GM20000 (cell line): ENCODE measurements around the gene WDR82.
A peak's percentile ranks its signal among the peaks of the same experiment; 100 is the strongest.

Experiments used
- DNase-seq: peaks from one replicate; pipeline ENCODE4 v3.0.0; 2012; ENCODE audit warnings: low spot score
- TF ChIP-seq, protein P1 (sequence below): IDR thresholded peaks from 2 replicates; pipeline ENCODE4 v1.5.1; 2012; ENCODE audit warnings: mild to moderate bottlenecking, control low read depth; ENCODE audit errors: extremely low read depth, missing control alignments

Gene WDR82

DNA sequence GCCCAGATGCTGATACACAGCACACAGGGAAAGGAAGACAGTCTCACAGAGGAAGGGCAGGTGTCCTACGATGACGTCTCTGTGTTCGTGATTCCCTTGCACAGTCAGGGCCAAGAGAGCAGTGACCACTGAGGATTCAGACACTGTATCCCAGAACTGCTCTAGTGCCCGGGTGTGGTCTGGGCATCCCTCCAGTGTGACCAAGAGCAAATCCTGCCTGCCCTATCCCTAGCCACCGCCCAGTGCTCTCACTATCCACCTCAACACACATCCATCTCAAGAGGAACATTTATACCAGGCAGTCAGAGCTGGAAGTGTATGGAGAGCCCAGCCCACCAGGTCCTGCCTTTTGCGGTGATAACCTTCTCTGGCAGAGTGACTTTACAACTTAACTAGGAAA lies 28.8 kb downstream of the WDR82 start:
- DNase-seq = no peak
- TF ChIP-seq, protein P1, sequence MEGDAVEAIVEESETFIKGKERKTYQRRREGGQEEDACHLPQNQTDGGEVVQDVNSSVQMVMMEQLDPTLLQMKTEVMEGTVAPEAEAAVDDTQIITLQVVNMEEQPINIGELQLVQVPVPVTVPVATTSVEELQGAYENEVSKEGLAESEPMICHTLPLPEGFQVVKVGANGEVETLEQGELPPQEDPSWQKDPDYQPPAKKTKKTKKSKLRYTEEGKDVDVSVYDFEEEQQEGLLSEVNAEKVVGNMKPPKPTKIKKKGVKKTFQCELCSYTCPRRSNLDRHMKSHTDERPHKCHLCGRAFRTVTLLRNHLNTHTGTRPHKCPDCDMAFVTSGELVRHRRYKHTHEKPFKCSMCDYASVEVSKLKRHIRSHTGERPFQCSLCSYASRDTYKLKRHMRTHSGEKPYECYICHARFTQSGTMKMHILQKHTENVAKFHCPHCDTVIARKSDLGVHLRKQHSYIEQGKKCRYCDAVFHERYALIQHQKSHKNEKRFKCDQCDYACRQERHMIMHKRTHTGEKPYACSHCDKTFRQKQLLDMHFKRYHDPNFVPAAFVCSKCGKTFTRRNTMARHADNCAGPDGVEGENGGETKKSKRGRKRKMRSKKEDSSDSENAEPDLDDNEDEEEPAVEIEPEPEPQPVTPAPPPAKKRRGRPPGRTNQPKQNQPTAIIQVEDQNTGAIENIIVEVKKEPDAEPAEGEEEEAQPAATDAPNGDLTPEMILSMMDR = no peak

DNA sequence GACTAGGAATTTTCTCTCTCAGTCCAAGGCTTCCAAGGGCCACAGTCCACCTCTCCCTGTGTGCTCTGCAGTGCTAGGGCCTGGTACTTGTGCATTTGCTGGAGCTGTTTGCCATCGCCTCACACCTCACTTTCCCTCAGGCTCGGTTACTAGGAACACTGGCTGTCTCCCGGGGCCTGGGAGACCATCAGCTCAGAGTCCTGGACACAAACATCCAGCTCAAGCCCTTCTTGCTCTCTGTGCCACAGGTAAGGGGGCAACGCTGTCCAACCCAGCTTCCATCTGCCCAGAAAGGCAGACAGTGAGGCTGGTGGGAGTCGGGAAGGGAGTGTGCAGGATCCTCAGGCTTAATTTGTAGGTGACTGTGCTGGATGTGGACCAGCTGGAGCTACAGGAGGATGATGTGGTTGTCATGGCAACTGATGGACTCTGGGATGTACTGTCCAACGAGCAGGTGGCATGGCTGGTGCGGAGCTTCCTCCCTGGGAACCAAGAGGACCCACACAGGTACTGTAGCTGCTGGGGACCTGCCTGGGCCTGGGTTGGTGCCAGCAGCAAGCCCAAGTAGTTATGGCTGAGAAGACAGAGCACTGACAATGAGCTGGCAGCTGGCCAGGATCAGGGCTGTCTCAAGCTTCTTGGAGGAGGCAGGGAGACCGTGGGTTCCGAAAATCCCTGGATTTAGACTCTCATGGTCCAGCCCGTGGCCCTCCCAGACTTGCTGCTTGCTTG lies 29.5 kb downstream of the WDR82 start:
- TF ChIP-seq, protein P1 = no peak
- no peak for DNase-seq

DNA sequence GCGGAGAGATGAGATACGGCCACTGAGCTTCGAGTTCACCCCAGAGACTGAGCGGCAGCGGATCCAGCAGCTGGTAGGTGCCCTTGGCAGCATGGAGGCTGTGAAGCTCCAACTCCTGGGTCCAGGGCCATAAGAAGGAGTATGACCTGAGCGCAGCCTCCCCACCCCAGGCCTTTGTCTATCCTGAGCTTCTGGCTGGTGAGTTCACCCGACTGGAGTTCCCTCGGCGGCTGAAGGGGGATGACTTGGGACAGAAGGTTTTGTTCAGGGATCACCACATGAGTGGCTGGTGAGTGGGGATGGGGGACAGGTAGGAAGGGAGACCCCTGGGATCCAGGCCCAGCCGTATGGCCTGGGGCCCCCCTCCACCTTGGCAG lies 30.3 kb downstream of the WDR82 start:
- TF ChIP-seq, protein P1 = no peak
- no peak for DNase-seq

DNA sequence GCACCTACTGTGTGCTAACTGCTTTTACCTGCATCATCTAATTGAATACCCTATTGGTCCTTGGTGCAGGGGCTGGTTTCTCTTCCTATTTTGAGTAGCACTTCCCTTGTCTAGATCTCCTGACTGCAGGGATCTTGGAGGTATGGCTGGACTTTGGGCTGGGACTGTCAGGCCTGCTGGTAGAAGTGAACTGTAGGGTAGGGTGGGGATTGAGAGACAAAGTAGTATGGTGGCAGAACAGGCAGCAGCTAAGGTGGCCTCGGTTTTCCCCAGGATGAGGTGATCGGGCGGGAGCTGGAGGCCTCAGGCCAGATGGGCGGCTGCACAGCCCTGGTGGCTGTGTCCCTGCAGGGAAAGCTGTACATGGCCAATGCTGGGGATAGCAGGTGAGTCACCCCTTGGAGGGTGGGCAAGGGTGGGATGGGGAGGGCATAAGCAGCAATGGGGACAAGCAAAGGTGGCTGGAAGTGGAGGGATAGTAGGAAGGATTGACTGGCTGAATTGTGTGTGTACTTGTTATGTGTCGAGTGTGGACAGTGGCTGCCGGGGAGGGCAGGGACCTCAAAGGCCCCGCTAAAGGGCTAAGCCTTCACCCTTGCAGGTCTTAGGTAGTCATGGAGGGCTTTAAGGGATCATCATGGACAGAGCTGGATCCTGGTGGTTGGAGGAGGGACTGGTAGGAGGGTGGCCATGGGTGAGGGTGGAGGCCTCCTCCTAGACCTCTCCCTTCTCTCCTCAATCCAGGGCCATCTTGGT lies 30.9 kb downstream of the WDR82 start:
- TF ChIP-seq, protein P1 = no peak
- peak; percentile 9 for DNase-seq

DNA sequence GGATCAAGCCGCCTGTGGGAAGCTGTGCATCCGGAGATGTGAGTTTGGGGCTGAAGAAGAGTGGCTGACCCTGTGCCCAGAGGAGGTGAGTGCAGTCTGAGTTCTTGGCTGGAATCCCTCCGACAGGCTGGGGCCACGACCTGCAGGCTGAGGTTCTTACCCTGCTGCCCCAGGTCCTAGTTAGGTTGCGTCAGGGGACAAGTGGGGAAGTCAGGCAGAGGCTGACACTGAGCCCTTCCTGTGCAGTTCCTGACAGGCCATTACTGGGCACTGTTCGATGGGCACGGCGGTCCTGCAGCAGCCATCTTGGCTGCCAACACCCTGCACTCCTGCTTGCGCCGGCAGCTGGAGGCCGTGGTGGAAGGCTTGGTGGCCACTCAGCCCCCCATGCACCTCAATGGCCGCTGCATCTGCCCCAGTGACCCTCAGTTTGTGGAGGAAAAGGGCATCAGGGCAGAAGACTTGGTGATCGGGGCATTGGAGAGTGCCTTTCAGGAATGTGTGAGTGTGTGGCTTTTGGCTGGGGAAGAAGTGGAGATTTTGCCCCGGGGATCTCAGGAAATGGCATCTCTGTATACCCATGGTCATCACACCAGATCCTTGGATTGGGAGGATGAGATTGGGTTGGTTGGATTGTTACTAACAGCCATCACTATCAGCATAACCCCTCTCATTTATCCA lies 31.6 kb downstream of the WDR82 start:
- DNase-seq = peak; percentile 13
- TF ChIP-seq, protein P1 = no peak

DNA sequence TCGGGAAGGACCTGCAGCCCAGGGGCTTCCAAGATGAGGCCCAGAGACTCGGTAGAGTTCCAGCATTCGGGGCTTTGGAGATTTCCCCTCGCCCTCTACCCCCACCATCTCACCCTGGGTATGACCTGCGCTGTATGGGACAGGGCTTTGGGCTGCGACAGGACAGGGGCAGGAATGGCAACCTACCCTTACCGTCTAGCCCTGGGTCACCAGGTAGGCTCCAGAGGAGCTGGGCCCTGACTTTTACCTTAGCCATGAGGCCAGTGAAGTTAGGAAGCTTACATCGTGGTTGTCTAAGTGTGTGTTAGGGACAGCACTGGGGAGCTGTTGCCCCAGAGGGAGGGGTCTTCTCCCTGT lies 32.2 kb downstream of the WDR82 start:
- peak; percentile 30 for DNase-seq
- TF ChIP-seq, protein P1 = no peak
